HG03342 (cell line): ENCODE data around the gene TP73.
"Not testable (repeated sequence)": the region's sequence is repeated elsewhere in the genome, so short reads cannot be mapped to it uniquely, and the experiment has no call there.

Experiments
- ATAC-seq: cut with Tn5 transposase; IDR thresholded peaks from one replicate; pipeline ENCODE4 v1.9.1; 2021; ENCODE audit warnings: mild to moderate bottlenecking, moderate library complexity; ENCODE audit not compliant: unreplicated experiment

TP73 gene

GRCh38 chr1:3740042-3740441 lies 87.7 kb downstream of the TP73 start:
- ATAC-seq, result no peak

GRCh38 chr1:3740752-3741151 lies 88.4 kb downstream of the TP73 start:
- no peak for ATAC-seq

GRCh38 chr1:3741566-3742438 lies 89.5 kb downstream of the TP73 start:
- no peak for ATAC-seq

GRCh38 chr1:3742439-3743298 lies 90.4 kb downstream of the TP73 start:
- ATAC-seq, result no peak

- no peak for ATAC-seq
Measured at GRCh38 chr1:3743421-3743820, 91.1 kb downstream of the TP73 start.

- no peak for ATAC-seq
Measured at GRCh38 chr1:3743826-3744225, 91.5 kb downstream of the TP73 start.

GRCh38 chr1:3744646-3745045 lies 92.3 kb downstream of the TP73 start:
- ATAC-seq, result no peak

- ATAC-seq, result no peak
Measured at GRCh38 chr1:3745071-3745470, 92.8 kb downstream of the TP73 start.

GRCh38 chr1:3745590-3746381 lies 93.5 kb downstream of the TP73 start:
- no peak for ATAC-seq

GRCh38 chr1:3746389-3746829 lies 94.1 kb downstream of the TP73 start:
- ATAC-seq, result no peak

GRCh38 chr1:3746830-3747521 lies 94.7 kb downstream of the TP73 start:
- ATAC-seq, result peak; percentile 67

- ATAC-seq, result no peak
Measured at GRCh38 chr1:3747522-3747848, 95.2 kb downstream of the TP73 start.

GRCh38 chr1:3747903-3748302 lies 95.6 kb downstream of the TP73 start:
- ATAC-seq, result no peak

- not testable (repeated sequence) for ATAC-seq
Measured at GRCh38 chr1:3748316-3748900, 96.1 kb downstream of the TP73 start.

- ATAC-seq, result no peak
Measured at GRCh38 chr1:3749512-3749911, 97.2 kb downstream of the TP73 start.

GRCh38 chr1:3750741-3751140 lies 98.4 kb downstream of the TP73 start:
- ATAC-seq, result no peak

- no peak for ATAC-seq
Measured at GRCh38 chr1:3752400-3752945, 100.2 kb downstream of the TP73 start, which contains the start of gene CCDC27. TSS of gene CCDC27 (plus strand) at chr1:3752450. CDS start at chr1:3752482, 32 bp downstream.

GRCh38 chr1:3753656-3754454 lies 101.5 kb downstream of the TP73 start:
- no peak for ATAC-seq

GRCh38 chr1:3756394-3756793 lies 104.1 kb downstream of the TP73 start:
- ATAC-seq, result no peak
